ENCODE measurements around the gene KCNAB1. TPM values are rescaled to one million over a fixed set of nuclear protein-coding genes. Genes with fewer than 3 reads are reported as not detected.

Gene KCNAB1
- total and polyA plus RNA-seq, 2 of the 8 experiments (the other 6 are each of a cell fraction or from before 2014, with no cell fraction given): 0.51 to 2.3 TPM

DNA sequence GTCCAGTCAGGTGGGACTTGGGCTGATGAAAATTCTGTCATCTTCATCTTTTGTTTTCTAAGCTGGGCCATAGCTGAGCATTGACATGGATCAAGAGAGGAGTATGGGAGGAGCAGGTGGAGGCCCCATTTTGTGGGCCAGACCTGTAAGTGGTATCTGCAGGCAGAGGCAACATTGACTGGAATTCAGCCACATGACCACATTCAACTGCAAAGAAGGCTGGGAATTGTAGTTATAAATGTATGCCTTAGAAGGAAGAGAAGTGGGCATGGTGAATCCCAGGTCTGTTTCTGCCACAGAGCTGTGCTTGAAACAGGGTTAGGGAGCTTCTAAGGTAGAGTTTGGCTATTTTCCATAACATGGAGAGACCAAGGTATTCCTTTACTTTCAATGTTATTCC lies 11.4 kb downstream of the KCNAB1 start:
- no peak overlapping the region for H2BK20ac ChIP-seq (ENCODE audit: low read length)
- H3K4me3 ChIP-seq (ENCODE audit: extremely low read depth in 1 of 4, insufficient read depth in 2 of 4, low read depth in 3 of 4, low read length in 4 of 4): no peak overlapping the region
- H4K5ac ChIP-seq (ENCODE audit: insufficient read length, low read depth, low read length): no peak overlapping the region
- H3K27ac ChIP-seq (ENCODE audit: low read depth, low read length): no peak overlapping the region
- H3K36me3 ChIP-seq (ENCODE audit: control insufficient read depth in 2 of 4, insufficient read depth in 4 of 4, low read length in 3 of 4): no peaks in the 10 kb centered on the region
- H2BK5ac ChIP-seq (ENCODE audit: low read depth, low read length): no peak overlapping the region
- no peaks in the 10 kb centered on the region for H4K20me1 ChIP-seq (replicated peaks in 1 of 2; ENCODE audit: control insufficient read depth in 1 of 2, insufficient read depth in 2 of 2, low read length in 2 of 2)
- ChIA-PET CTCF (ENCODE audit: partially characterized antibody) (interaction anchor here (0.9 to 2.8 kb wide), 14 partner anchors 8 to 343 kb away, joined by 3 to 13 read pairs (median 4); partner anchors contain the start of gene KCNAB1), POLR2A (ENCODE audit: partially characterized antibody) (interaction anchor here (0.6 kb wide), 1 partner anchor 1015 kb away, joined by 3 read pairs; no protein-coding TSS in a partner anchor)
- 0 out of 2 replicates have a peak, but pooled peaks have one; percentile 20 for TF ChIP-seq SIX5 (IDR thresholded peaks at IDR 0.05; ENCODE audit: low read depth, low read length)
- TF ChIP-seq RFX5 (IDR thresholded peaks at IDR 0.05; ENCODE audit: borderline replicate concordance, low read depth, low read length): no peak
- no peak for TF ChIP-seq RXRA (IDR thresholded peaks at IDR 0.05; ENCODE audit: insufficient read depth, low read depth, low read length)
- TF ChIP-seq GABPA (IDR thresholded peaks at IDR 0.05; ENCODE audit: borderline replicate concordance, insufficient read depth, low read length): no peak
- H3K4ac ChIP-seq (replicated peaks; ENCODE audit: insufficient read length, low read depth, low read length): no peak overlapping the region
- no peak overlapping the region for H4K91ac ChIP-seq (replicated peaks; ENCODE audit: insufficient read length, low read length)
- H3K27me3 ChIP-seq (replicated peaks in 1 of 4; ENCODE audit: control insufficient read depth in 3 of 4, extremely low read depth in 1 of 4, insufficient read depth in 3 of 4, low read length in 3 of 4): no peaks in the 10 kb centered on the region
- no peaks in the 10 kb centered on the region for H3K23me2 ChIP-seq (ENCODE audit: low read depth, low read length)
- FAIRE-seq (no peak), DNase-seq (ENCODE audit: low read depth in 1 of 2, low spot score in 2 of 2) (no peak)
- H3K18ac ChIP-seq (ENCODE audit: extremely low read depth, low read length): no peak overlapping the region
- no peaks in the 10 kb centered on the region for H3K9me3 ChIP-seq (ENCODE audit: insufficient read depth in 2 of 2, low read depth in 1 of 2, low read length in 1 of 2)
- no peak overlapping the region for H2BK15ac ChIP-seq (ENCODE audit: low read length)
- peak overlapping the region; percentile 37 for H2AFZ ChIP-seq (ENCODE audit: low read length)
- H2BK120ac ChIP-seq (replicated peaks; ENCODE audit: low read depth, low read length): no peak overlapping the region
- no peak overlapping the region for H4K8ac ChIP-seq (ENCODE audit: extremely low read depth, insufficient read depth, low read length)
- no peaks in the 10 kb centered on the region for H3K79me2 ChIP-seq (ENCODE audit: control insufficient read depth in 1 of 2, insufficient read depth in 2 of 2, low read length in 2 of 2)
- no peaks in the 10 kb centered on the region for H3K79me1 ChIP-seq (ENCODE audit: low read depth, low read length)
- no peak overlapping the region for H2BK12ac ChIP-seq (ENCODE audit: low read depth, low read length)
- no peak overlapping the region for H3K23ac ChIP-seq (ENCODE audit: insufficient read length)
- H3K14ac ChIP-seq (ENCODE audit: insufficient read length): no peak overlapping the region
- H2AK5ac ChIP-seq (ENCODE audit: low read depth, low read length): no peak overlapping the region
- H3K9ac ChIP-seq (replicated peaks in 1 of 4; ENCODE audit: extremely low read depth in 1 of 4, low read depth in 3 of 4, low read length in 3 of 4): no peak overlapping the region
- H3K4me2 ChIP-seq (ENCODE audit: insufficient read depth in 1 of 2, low read depth in 2 of 2, low read length in 2 of 2): no peak overlapping the region
- H3K56ac ChIP-seq (replicated peaks; ENCODE audit: insufficient read length, low read depth, low read length): no peak overlapping the region
- no peaks in the 10 kb centered on the region for H3K4me1 ChIP-seq (replicated peaks in 1 of 4; ENCODE audit: control insufficient read depth in 3 of 4, insufficient read depth in 4 of 4, low read length in 3 of 4)

Data from H1 (cell line).